22Rv1 (cell line): Measurements from ENCODE around the gene TTF2.

Source experiments
- CTCF ChIP-seq: fragments of 450-650 bp; IDR thresholded peaks from 2 replicates; pipeline ENCODE4 v1.5.1; 2017; ENCODE audit warnings: mild to moderate bottlenecking
- ZFX ChIP-seq: fragments of 450-650 bp; IDR thresholded peaks from 2 replicates; pipeline ENCODE4 v1.6.1; 2017; ENCODE audit warnings: antibody characterized with exemption, borderline replicate concordance

- no peak for TF ChIP-seq CTCF
- TF ChIP-seq ZFX, result no peak
Measured at GRCh38 chr1:117124661-117125060, 64.5 kb downstream of the TTF2 start.
